ENCODE measurements around the gene TPP1.

DNA sequence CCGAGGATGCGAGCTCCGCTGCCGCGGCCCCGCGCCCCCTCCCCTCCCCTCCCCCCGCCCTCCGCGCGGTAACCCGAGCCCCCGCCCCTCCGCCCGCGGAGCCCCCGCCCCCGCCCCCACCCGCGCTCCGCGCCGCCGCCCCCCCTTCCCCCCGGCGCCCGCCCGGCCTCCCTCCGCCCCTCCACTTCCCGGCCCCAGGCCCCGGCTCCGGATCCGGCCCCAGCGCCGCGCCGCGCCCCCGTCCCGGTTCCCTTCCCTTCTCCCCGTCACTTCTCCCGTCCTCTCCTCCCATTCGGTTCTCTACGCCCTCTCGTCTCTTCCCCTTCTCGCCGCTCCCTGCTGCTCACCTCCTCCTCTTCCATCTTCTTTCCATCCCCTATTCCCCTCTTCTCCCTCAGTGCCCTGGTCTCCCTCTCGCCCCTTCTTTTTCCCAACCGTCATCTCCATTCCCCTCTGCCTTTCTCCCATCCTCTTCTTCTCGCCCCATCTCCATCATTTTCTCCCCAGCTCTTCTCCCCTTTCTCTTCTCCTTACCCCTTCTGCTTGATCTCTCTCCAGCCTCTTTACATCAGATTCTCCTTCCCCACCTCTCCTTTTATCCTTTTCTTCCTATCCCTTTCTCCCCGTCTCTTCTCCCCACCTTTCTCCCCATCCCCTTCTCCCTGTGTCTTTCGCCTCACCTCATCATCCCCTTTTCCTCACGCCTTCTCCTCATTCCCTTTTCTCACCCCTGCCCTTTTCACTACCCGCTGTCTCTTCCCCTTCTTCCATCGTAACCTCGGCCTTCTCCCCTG is 36.8 kb upstream of the TPP1 start, which contains the start of gene DCHS1:
- TF ChIP-seq, protein P1, sequence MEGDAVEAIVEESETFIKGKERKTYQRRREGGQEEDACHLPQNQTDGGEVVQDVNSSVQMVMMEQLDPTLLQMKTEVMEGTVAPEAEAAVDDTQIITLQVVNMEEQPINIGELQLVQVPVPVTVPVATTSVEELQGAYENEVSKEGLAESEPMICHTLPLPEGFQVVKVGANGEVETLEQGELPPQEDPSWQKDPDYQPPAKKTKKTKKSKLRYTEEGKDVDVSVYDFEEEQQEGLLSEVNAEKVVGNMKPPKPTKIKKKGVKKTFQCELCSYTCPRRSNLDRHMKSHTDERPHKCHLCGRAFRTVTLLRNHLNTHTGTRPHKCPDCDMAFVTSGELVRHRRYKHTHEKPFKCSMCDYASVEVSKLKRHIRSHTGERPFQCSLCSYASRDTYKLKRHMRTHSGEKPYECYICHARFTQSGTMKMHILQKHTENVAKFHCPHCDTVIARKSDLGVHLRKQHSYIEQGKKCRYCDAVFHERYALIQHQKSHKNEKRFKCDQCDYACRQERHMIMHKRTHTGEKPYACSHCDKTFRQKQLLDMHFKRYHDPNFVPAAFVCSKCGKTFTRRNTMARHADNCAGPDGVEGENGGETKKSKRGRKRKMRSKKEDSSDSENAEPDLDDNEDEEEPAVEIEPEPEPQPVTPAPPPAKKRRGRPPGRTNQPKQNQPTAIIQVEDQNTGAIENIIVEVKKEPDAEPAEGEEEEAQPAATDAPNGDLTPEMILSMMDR (optimal IDR thresholded peaks at IDR 0.05 in 1 of 3, IDR thresholded peaks at IDR 0.05 in 1 of 3, conservative IDR thresholded peaks at IDR 0.05 in 1 of 3; ENCODE audit: extremely low read depth in 1 of 3, insufficient read depth in 2 of 3, low read length in 3 of 3) = no peak
- peak; percentile 98 for TF ChIP-seq EZH2 (IDR thresholded peaks at IDR 0.05; ENCODE audit: low read length)

All from keratinocyte (primary cell).